GM19025 (cell line): ENCODE data around the gene PID1.

Experiments
- ATAC-seq: cut with Tn5 transposase; IDR thresholded peaks from one replicate; pipeline ENCODE4 v1.9.1; 2021; ENCODE audit warnings: mild to moderate bottlenecking, low read depth, moderate library complexity; ENCODE audit not compliant: unreplicated experiment

PID1 gene

GRCh38 chr2:229270551-229271410 lies at the start of gene PID1:
PID1 (minus strand) TSS chr2:229271287; CDS start chr2:229271043, 244 bp downstream.
- ATAC-seq, result no peak

GRCh38 chr2:229319558-229319957 lies 48.5 kb upstream of the PID1 start:
- ATAC-seq, result no peak

DNA sequence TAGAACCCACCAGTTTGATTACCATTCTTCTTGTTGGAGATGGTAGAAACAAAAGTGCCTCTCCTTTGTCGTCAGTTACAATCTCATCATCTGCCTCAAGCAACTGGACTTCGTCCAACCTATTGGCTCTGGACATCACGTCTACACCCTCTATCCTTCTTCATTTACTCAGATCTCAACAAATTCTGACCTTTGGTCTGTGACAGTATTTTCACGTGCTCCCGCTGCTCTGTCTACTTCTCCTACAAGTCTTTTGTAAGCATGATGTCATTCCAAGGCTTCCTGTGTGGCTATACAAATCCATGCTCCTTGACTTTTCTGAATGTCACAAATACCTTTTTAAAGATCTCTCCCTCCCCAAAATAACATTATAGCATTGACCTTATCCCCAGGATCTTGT lies 43.0 kb upstream of the PID1 start:
- no peak for ATAC-seq

DNA sequence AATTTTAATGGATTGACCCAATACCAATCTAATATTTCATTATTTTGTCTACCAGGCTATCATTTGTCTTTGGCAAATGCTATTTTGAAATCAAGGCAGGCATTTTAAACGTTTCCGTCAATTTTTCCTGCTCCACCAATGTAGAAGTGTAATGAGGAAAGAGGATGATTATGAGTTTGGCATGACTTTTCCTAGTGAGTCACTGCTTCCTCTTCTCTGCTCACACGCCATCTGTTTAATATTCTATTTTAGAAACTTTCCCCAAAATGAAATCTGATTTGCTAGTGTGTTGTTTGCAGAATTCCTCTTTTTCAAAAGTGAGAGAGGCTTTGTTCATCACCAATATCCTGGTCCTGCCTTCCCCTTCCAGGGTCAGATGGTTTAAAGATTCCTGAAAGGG lies 42.5 kb upstream of the PID1 start:
- ATAC-seq, result no peak

DNA sequence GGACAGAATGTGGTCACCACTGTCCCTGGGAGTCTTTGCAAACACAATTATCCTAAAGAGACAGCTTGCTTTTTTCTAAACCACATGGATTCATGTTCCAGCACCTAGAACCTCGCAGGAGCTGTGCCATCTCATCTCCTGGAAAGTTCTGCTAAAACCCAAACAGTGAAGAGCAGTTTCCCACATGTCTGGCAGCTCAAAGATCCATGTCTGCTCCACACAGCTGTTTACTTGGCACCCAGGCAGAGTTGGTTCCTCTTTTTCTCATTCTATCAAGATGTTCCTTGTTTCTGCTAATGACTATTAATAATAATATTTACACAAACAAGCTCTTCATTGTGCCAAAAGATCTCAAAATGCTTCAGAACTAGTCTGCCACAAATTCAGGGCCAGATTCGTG lies 30.1 kb upstream of the PID1 start:
- ATAC-seq, result no peak

GRCh38 chr2:229300790-229301189 lies 29.7 kb upstream of the PID1 start:
- ATAC-seq, result no peak

DNA sequence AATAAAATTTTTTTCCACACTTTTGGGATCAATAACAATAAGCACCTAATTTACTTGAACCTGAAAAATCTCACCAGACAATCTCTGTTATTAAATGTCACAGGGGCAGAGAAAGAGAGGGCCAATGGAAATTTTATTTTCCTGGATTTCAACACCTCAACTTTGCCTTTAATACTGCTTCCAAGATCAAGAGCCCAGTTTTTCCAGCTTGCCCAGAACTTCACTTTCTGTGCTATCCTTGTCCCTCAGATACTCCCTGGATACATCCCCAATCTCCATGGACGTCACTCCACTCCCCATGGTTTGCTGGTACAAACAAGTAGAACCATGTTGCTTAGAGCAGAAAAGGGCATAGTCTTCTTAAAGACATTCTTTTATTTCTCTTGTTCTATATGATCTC lies 29.3 kb upstream of the PID1 start:
- ATAC-seq, result no peak

- ATAC-seq, result no peak
Measured at GRCh38 chr2:229297247-229297646, 26.2 kb upstream of the PID1 start.

- ATAC-seq, result no peak
Measured at GRCh38 chr2:229296536-229296935, 25.4 kb upstream of the PID1 start.

DNA sequence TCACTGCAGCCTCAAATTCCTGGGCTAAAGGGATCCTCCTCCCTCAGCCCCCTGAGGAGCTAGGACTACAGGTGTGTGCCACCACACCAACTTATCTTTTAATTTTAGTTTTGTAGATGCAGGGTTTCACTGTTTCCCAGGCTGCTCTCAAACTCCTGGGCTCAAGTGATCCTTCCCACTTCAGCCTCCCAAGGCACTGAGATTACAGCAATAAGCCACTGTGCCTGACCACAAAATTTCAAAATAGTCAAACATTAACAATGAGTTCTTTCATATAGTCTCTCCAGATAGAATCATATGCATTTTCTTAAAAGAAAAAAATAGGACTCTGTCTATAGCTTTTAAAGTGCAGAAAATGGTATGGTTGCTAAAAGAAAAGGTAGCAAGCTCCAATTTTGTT lies 24.9 kb upstream of the PID1 start:
- ATAC-seq, result no peak

GRCh38 chr2:229287823-229288222 lies 16.7 kb upstream of the PID1 start:
- no peak for ATAC-seq

DNA sequence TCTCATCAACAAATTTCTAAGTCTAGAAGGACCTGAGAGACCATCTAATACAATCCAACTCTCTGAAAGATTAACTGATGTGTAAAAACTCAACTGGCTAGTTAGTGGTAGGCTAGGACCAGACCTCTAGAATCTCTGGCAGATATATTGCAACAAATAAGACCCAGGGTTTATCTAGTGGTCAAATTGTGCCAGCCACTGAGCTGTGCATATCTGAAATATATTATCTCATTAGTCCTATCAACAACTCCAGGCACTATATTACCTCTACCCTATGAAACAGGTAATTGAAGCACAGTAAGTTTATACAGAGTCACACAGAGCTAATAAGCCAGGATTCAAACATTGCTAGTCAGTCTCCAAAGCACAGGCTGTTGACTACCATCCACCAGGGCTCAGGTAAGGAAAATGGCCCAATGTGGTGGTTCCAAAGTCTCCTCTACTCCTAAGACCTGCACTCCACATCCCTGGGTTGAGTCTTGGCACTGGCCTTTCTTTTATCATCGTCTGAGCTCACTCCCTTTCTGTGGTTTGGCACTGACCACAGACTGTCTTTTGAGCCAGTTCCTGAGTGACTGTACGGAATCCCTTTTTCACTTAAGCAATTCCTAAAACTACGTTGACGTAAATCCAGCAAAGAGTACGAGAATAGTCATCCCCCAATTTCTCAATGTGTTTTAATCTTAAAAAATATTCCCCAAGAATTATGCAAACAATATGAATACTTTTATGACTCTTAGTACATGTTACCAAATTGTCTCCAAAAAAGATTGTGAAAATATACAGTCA lies 11.9 kb upstream of the PID1 start:
- ATAC-seq, result no peak

- ATAC-seq, result no peak
Measured at GRCh38 chr2:229279516-229279915, 8.4 kb upstream of the PID1 start.

DNA sequence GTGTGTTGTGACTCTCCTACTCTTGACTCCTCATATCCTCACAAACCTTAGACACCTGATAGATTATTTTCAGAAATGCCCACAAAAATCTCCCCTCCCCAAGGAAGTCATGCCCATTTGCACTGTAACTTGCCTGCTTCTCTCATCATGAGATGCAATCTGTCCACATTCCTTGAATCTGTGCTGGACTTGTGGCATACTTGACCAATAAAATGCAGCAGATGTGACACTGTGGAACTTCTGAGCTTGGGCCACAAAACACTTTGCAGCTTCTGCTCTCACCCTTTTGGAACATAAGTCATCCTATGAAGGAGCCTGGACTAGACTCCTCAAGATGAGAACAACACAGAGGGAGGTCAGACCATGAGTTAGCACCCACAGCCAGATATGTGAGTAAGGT lies 4.4 kb upstream of the PID1 start:
- ATAC-seq, result no peak

DNA sequence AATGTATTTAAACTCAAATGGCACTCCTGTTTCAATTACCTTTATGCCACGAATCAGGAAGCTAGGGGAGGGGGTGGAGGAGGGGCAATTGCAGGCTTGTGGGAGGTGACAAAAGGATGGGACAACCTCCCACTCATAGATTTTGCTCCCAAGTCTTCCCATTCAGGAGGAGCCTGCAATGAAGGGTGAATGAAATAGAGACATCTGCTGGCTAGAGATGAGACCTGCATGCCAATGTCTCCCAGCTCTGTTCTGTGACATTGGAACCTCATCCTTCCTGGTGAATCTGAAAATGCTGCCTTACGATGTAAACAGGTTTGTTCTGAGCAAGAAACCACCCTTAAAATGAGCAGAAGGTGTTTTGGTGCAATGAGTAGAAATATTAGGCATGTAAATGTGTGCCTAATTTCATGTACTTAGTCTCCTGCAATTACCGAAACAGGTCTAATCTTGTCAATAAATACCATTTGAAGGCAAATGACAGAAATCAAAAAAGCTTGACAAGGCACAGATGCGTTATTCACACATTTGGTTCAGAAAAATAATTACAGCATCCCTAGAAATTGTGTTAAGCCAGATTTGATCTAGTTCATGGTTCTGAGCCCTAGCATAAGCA lies 2.7 kb upstream of the PID1 start:
- no peak for ATAC-seq

- ATAC-seq, result no peak
Measured at GRCh38 chr2:229273006-229273722, 2.1 kb upstream of the PID1 start.

GRCh38 chr2:229269941-229270340 lies 1.1 kb downstream of the PID1 start:
- ATAC-seq, result no peak

GRCh38 chr2:229269146-229269545 lies 1.9 kb downstream of the PID1 start:
- ATAC-seq, result no peak

DNA sequence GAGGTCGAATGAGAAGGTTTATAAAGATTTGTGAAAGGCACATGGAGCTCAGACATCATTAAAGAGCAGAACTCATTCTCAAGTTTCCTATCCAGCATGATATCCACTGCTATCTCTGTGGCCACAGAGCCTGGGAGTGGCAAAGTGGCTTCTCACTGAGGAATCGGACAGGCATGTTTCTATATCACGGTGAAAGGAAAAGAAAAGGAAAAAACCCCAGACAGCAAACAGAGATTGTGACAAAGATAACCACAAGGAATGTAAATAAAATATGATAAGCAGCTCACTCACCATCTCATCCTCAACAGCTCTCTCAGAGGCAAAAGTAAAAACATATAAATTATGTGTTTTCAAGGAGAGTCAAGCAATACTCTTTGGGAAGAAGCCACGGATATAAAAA lies 2.5 kb downstream of the PID1 start:
- ATAC-seq, result no peak

DNA sequence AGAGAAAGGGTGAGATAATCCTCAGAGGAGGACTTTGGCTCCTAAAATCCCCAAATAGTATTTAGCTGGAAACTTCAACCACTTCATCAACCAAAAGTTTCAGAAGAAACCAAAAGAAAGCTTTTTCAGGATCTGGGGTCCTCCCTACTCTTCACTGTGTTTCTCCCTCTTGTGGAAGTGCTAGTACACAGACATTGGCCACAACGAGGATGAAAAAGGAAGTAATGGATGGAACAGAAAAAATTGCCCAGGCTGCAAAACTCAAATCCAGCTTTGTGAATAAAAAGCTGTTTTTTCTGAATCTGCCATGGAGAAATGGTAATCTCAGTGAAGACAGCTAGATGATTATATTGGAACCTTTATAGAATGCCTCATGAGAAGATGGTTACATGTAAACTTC lies 4.0 kb downstream of the PID1 start:
- no peak for ATAC-seq

- ATAC-seq, result no peak
Measured at GRCh38 chr2:229265727-229266126, 5.4 kb downstream of the PID1 start.
